Sigmoid colon (tissue), 4 donors: Measurements from ENCODE around the gene HOMER2.

Experiments
- POLR2A ChIP-seq, 2 donors: fragments of 450-650 bp; IDR thresholded peaks; one replicate each; pipeline ENCODE4 v1.6.1; 2016; ENCODE audit warnings: antibody characterized with exemption in 2 of 2, mild to moderate bottlenecking in 2 of 2, moderate library complexity in 2 of 2
- POLR2AphosphoS5 ChIP-seq, 4 donors: sonication (generic); formaldehyde crosslinking; IDR thresholded peaks; one replicate each; pipeline ENCODE4 v1.6.1; 2017; ENCODE audit warnings: antibody characterized with exemption in 4 of 4

- no peak for TF ChIP-seq POLR2A (IDR thresholded peaks at IDR 0.05)
- TF ChIP-seq POLR2AphosphoS5 (IDR thresholded peaks at IDR 0.05), result no peak
These were observed 99.5 kb downstream of the HOMER2 start for GRCh38 chr15:82852941-82853561.
